ENCODE data around the gene HDAC4. TPM values are rescaled to one million over a fixed set of nuclear protein-coding genes. Genes with fewer than 3 reads are reported as not detected.
A peak's percentile ranks its signal among the peaks of the same experiment; 100 is the strongest.

The HDAC4 gene
- total RNA-seq, 1 donor from 2014 or later: 29.4 TPM

DNA sequence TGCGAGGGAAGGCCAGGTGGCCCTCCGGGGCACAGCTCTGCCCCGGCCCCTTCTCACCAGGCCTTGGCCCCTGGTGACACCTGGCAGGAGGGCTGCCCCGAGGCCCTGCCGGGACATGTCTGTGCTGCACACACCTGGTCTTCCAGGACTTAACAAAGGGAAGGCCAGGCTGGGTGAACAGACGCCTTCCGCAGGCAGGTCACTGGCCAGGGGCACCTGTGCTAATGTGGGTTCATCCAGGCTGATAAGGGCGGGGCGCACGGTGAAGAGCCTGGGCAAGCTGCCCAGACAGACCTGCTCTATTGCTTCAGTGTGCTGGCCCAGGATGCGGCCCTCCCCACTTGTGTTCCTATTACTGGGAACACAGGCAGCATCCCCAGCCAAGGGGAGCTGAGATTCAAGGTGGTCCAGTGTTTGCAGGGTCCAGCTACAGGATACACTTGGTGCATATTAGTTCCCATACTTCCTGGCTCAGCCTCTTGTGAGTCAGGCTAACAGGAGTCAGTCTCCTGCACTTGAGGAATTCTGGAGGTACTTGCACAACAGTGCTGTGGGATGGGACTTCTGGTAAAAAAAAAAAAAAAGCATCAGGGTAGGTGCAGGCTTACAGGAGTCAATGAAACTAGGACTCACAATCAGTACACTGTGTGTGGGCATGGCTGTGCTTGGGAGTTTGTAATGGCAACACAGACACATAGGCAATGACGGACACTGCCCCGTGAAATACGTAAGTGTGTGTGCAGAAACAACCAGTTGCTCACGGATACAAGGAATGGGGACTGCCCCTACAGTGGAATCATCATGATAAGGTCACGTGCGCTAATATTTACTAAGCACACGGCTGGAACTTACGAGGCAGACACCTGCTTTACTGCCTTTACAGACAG, 291.5 kb downstream of the HDAC4 start:
- DNase-seq (ENCODE audit: low read depth): peak; percentile 76

DNA sequence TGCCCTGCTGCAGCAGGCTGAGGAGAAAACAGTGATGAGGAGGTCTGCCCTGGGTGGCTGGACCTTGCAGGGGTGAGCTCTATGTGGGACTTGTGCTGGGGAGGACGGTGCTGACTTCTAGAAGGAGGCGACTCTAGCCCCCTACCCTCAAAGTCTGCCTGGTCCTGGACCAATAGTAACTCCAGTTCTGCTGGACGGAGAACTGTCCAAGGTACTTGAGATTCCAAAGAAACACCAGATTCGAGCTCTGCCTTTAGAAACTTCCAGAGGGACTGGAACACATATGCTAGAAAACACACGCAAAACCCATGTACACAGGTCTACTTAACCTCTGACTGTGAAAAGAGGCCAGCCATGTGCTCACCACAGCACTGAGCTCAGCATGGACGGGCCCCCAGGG, 292.4 kb downstream of the HDAC4 start:
- DNase-seq (ENCODE audit: low read depth): no peak

DNA sequence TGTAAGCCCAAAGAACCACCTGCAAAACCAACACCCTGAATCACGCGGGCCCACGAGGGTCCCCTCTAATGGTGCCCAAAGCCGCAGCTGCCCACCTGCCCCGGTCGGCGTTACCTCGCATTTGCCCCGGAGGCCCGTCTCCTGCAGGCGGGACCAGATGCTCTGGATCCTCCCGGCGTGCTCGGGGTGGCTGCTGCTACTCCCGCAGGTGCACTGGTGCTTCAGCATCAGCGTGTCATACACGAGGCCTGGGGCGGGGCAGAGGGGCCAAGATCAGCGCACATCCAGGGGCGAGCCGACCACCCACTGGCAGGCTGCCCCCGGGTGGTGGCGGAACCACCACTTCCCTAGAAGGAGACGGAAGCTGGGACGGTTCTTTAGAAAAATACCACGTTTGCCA, 292.9 kb downstream of the HDAC4 start:
- DNase-seq (ENCODE audit: low read depth): no peak

DNA sequence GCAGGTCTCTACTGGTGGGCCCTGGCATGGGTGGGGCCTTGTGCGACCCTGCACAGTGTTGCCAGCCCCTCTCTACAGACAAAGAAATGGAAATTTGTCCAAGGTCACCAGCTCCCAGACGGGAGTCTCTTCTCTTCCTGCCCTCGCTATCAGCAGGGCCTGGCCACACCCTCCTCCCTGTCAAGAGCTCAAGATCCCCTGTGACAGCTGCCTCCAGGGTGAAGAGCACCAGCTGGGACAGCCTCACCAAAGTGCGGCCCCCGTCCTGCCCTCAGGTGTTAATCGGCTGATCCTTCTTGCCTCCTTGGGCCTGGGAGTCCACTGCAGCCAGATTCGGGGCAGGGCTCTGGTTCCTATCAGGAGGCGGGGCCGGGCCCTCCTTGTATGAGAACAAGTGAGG, 293.9 kb downstream of the HDAC4 start:
- no peak for DNase-seq (ENCODE audit: low read depth)

DNA sequence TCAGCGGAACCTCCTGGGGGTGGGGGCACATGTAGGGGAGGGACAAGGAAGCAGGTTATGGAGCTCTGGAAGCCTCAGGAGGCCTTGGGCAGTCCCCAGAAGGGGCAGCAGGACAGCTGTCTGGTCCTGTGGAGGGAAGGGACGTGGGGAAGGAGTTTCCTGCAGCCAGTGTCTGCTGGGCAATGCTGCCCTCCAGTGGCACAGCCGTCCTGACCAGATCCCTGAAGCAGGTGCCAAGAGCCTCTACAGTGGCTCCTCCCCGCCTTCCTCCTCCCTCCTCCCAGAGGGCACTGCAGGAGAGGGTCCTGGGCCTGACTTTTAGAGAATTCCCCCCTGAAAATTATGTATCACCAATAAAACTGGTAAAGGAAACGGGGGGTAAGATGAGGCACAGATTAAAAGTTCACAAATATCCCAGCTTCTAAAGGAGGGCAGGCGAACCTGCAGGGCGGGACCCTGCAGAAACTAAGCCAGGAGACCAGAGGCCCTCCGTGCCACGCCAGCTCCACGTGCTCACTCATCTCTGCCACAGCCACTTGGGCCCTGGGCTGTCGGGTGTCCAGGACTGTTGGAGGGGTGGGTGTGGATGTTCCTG, 294.4 kb downstream of the HDAC4 start:
- DNase-seq (ENCODE audit: low read depth): peak; percentile 32

DNA sequence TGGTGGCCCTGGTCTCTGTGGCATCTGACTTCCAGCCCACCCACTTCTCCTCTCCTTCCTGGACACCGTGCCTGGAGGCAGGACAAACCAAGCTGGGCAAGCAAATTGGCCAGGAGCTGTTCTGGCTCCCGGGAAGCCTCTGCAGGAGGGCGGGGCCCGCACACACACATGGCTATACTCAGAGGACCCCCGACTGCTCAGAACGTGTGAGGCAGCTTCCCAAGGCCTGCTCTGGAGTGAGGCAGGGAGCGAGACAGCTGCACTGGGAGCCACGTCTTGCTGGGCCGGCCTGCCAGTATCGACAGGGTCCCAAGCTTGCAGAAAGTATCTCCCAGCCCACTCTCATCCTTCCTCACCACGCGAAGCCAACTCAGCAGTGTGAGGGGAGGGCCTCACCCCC, 295.6 kb downstream of the HDAC4 start:
- DNase-seq (ENCODE audit: low read depth): no peak

DNA sequence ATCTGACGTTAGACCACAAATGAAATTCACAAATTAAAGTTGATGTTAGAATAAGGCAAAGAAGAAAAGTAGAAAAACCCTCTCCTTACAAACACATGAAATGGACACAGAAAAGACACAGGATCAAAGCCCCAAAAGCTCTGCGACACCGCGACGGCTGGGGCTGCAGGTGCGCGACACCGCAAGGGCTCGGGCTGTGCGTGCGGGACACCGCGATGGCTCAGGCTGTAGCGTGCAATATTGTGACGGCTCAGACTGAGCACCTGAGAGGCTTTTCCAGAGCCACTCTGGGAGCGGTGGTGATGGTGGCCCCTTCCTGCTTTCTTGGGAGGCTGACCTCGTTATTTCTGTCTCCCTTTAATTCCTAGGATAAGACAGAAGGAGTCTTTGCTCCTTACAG, 296.0 kb downstream of the HDAC4 start:
- DNase-seq (ENCODE audit: low read depth): no peak

DNA sequence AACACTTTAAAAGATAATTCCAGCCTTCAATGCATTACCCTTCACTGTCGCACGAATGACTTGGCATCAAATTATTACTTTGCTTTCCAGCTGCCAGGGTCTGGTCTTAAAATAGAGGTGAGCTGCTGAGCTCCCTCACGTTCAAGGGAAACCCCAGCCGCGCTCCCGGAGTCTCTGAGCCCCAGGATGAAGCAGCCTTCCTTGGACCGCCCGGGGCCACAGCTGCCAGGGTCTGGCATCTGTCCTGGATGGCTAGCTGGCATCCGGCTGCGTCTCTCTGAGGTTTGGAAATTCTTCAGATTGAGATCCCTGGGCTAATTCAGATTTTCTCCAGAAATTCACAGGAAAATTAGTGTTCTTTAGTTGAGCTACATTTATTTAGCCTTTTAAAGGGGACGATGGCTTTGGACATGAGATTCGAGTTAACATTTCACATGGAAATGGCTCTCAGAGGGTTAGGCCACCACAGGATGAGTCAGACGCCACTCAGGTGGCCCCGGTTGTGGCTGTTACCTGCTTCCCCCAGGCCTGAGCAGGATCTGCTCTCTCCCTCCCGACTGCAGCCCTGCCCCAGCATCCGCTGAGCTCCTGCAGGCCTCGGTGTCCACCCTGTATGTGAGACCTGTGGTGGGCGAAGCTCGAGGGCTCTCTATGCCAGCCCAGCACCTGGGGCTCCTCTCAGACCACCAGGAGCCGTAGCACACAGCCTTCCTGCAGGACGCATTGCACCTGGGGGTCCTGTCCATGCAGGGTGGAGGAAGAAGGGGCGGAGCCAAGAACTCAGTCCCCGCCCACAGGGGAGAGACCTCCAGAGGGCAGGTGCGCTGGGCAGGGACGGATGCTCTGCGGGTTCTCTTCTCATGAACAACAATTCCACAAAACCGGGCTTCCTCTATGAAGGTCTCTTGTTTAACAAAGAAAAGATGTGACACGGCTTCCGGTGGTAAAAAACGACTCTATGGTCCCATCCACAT, 297.4 kb downstream of the HDAC4 start:
- no peak for DNase-seq (ENCODE audit: low read depth)

DNA sequence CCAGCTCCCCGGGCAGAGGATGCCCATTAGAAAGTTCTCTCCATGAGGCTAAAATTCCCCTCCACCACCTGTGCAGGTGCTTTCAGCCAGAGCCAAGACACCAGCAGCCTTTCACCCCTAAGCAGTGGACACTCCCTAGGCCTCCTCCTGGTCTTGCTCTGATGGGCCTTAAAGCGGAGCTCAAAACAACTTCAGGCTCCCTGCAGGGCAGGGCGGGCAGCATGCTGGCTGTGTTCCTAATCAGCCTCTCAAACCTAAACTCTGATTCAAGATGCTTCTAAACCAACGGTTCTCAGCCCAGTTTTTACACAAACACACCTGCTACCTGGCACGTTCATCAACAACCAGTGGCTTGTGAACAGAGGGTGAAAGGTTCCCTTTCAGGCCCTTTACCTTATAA, 298.6 kb downstream of the HDAC4 start:
- DNase-seq (ENCODE audit: low read depth): no peak

DNA sequence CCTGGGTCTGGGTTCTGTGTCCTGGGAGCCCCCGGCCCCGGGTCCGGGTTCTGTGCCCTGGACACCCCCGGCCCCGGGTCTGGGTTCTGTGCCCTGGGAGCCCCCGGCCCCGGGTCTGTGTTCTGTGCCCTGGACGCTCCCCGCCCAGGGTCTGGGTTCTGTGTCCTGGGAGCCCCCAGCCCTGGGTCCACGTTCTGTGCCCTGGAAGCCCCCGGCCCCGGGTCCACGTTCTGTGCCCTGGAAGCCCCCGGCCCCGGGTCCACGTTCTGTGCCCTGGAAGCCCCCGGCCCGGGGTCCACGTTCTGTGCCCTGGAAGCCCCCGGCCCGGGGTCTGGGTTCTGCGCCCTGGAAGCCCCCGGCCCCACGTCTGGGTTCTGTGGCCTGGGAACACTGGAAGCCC, 299.0 kb downstream of the HDAC4 start:
- DNase-seq (ENCODE audit: low read depth): no peak

DNA sequence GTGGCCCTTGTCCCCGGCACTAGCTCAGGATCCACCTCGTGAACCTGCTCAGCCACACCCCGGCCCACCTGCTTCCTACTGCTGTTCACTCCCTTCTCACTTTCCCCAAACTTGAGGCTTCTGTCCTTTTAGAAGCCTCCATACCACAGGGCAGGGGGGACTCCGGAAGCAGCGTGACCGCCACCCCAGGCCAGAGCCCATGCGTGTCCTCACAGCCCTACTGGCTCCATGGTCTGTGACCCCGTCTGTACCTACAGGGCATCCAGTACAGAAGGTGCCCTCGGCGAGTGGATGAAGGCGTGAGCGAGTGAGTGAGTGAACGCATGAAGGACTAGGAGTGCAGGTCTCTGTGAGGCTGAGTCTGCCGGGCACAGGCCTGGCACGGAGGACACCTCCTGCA, 299.7 kb downstream of the HDAC4 start:
- no peak for DNase-seq (ENCODE audit: low read depth)

DNA sequence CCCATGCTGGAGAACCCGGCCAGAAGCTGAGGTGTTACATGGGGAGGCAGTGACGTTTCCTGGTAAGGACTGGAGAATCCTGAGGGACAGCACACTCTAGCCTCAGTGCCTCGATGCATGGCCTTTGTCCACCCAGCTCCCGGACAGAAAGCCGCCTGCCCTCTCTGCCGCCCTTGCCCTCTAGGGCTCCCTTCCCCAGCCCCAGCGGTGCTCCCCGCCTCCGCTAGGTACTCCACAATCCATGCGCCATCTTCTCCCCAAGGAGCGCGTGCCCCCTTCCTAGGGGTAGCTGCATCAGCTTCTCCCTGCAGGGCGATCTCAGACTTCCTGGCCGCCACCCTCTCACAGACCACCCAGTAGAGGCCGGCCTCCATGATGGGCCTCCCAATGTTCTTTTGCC, 301.3 kb downstream of the HDAC4 start:
- no peak for DNase-seq (ENCODE audit: low read depth)

DNA sequence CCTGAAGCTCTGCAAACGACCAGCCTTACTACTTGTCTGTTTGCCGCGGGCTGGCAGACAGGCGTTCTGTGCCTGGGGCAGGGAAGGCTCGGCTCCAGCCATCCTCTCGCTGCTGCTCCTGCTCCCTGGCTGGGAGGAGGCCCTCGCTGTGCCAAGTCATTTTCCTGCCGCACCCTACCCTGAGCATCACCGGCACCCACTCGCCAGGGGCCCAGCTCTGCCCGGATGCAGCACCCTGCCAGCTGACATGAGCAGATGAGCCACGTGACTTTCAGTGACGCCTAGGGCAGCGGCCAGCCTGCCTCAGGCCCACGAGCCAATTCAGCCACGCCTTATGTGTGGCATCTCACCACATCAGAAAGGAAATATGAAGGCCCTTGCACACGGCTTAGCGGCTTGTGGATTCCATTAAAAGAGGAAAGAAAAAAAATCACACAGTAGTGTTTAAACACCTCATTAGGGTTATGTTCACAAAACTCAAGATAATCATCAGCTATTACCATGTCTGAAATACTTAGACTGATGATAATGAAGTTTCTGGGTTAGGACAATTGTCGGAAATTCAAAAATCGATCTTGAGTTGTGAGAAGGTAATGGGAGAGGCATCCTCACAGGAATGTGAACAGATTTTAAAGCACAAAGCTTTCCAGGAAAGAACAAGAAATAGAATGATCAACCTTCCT, 302.4 kb downstream of the HDAC4 start:
- DNase-seq (ENCODE audit: low read depth): no peak

DNA sequence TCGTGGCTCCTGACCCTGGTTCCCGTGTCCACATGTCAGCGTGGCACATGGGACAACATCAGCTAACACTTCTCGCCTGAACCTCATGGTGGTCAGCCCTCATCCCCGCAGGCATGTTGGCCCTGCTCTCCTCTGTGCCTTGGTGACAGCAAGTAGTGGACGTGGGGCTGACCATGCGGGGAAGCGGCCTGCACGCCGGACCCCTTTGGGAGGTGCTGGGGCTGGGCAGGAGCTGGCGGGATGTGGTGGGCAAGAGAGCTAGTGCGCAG, 303.5 kb downstream of the HDAC4 start:
- no peak for DNase-seq (ENCODE audit: low read depth)

DNA sequence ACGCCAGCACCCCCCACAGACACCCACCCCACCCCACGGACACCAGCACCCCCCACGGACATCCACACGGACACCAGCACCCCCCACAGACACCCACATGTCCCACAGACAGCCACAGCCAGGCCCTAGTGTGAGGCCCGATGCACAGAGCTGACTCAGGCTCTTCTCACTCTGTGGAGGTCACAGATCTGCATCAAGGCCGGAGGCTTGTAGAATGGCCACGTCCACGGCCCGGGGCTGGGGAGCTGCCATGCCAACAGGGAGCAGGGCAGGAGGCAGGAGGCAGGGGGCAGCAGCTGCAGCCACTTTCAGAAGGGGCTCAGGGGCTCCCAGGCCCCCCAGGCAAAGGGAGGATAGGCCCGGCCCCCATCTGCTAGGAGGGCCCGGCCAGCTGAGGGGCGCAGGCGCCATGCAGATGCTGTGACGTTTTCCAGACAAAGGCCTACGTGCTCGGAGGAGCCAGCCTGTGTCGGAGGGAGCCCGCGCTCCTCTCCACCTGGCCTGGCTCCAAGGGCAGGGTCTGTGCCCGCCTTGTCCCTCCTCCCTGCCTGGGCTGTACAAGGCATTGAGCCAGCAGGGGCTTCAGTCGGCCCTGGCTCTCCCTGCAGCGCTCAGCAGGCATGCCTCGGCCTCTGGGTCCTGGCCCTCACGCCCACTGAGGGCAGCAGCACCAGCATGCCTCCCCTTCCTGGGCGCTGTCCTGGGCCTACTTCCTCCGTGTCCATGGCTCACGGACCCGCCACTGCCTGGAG, 304.0 kb downstream of the HDAC4 start:
- DNase-seq (ENCODE audit: low read depth): no peak

DNA sequence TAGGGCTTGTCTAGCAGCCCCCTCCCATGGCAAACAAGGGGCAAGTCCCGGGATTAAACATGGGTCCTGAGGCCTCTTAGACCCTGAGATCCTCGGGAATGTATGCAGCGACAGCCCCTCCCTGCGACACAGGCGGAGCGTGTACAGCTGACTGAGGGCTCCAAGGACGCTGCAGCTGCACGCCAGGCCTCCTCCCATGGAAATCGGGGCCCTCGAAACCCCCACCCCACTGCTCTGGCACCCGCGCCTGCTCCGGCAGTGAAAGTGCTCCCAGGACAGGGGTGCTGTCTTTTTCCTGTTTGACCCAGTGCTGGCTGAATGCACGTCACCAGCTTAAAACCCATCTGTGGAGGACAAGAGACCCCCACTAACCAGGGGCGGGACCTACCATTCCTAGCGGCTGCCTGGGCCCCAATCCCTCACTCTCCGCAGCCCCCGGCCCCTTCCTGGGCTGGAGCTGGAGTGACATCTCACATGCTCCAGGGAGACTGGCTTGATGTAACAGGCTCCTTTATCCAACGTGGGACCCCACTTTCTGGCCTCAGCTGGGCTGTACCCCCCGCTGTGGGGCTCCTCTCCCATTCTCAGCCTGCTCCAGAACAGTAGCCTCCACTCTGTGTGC, 305.2 kb downstream of the HDAC4 start:
- no peak for DNase-seq (ENCODE audit: low read depth)

DNA sequence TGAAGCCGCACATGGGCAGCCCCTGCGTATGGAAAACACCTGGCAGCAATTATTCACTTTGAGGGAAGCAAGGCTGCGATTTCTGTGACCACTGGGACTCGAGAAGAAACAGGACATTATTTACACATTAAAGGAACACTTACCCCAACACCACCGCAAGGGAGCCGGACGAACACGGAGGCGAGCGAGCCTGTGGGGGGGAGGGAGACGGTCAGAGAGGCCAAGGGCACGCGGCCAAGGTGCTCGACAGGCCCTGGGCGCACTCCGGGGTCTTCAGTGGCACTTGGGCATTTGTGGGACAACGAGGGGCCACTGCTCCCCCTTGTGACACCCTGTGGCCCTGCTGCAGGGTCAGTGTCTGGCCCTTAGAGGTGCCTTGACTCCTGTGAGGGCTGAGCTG, 306.0 kb downstream of the HDAC4 start:
- no peak for DNase-seq (ENCODE audit: low read depth)

DNA sequence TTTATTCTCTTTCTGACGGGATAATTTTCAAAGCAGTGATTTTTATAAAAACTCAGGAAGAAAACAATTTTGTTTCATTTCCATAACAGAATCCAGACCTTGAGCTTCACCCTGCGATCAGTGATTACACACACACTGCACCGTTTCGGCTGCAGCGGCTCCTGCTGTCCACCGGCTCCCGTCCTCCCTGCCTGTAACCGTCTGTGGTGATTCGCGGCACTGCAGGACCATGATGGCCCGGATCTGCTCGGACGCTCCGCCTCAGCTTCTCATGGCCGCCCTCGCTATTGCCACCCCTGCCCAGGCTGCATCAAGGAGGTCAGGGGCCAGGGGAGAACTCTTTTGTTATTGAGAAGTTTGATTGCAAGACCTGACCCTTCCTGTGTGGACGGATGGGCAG, 306.9 kb downstream of the HDAC4 start:
- DNase-seq (ENCODE audit: low read depth): no peak

DNA sequence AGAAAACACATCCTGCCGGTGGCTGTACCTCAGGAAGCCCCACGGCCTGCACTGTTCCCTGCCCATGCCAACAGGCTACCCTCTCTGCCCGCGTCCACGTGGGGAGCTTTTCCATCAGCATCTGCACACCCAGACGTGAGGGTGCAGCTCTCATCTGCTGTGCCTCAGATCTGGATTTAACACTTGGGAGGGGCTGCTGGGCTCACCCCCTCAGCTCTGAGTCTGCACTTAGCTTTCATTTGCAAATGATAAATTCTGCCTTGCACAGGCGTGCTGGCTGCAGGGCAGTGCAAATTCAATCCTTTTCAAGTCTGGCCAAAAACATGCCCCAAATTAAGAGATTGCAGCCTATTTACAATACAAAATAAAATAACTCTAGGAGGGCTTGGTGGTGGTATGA, 307.3 kb downstream of the HDAC4 start:
- DNase-seq (ENCODE audit: low read depth): no peak

DNA sequence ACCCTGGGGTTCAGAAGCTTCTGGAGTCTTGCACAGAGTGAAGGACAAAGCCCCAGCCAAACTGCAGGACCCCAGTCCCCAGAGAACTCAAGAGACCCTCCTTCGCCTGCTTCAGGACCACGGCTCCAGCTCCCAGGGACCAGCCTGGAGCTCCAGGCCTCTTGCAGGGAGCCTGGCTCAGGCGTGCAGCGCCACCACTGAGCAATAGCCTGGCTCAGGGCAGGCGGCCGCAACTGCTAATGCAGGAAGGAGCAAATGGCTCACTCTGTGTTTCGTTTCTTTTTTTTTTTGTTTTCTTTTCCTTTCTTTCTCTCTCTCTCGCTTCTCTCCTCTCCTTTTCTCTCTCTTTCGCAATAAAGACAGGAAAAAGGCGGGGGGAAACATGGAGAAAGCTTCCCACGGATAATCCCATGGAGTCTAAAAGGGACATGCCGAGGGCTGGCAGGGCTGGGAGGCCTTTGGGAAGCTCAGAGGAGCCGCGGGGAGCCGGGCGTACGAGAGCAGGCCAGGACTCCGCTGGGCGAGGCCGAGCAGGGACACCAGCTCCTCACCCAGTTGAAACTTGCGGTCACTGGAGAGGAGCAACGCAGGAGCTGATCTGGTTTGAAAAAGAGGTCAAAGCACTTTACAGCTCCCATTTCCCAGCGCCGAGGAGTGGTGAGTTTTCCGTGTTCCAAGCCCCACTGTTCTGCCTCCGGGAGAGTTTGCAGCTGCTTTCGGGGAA, 308.1 kb downstream of the HDAC4 start:
- no peak for DNase-seq (ENCODE audit: low read depth)
